ENCODE measurements around the gene HSPB7.
A peak's percentile ranks its signal among the peaks of the same experiment; 100 is the strongest.
"Not testable (repeated sequence)": the region's sequence is repeated elsewhere in the genome, so short reads cannot be mapped to it uniquely, and the experiment has no call there.

The HSPB7 gene

DNA sequence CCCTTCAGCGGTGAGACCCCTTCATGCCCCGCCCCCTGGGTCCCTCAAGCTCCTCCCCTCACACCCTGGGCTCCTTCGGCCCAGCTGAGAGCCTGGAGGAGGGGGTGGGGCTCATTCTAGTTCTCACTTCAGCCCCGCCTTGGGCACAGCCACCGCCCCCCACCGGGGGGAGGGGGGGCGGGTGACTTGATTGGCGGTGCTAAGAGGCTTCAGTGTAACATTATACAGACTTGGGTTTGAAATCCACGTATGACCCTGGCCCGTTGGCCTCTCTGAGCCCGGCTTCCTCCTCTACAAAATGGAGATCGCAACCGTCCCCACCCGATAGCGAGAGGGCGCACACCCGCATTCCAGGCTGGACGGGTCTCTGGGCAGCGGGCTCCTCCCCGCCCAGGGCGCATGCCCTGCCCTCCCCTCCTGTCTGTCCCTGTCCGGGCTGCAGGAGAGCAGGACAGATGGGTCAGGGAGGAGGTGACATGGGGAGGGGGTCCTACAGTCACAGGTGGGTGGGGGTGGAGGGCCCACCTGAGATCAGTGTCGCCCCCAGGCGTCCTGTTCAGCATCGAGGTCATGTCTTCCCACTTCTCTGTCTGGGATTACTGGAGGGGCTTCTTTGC lies 30.8 kb upstream of the HSPB7 start:
- no peak for DNase-seq

DNA sequence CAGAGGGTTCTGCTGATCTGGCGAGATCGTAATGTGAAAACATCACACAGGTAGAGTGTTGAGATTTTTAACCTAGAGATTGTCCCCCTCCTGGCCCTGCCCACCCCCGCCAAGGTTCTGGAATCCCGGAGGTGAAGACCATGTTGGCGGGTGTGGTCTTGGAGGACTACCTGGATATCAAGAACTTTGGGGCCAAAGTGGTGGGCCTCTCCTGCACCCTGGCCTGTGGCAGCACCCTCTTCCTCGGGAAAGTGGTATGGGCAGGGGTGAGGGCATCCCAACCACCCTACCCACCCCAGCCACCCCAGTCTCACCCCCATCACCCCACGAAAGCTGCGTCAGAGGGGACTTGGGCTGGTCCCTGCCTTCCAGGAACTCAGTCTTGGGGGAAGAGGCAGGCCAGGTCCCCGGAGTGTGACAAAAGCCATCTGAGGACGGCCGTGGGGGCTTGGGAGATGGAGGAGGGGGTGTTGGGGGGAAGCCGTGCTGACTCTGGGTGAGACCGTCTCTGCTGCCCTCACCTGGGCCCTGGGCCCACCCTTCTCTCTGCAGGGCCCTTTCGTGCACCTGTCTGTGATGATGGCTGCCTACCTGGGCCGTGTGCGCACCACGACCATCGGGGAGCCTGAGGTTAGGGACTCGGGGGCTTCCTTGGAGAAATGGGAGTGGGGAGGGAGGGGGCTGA lies 30.1 kb upstream of the HSPB7 start:
- DNase-seq = no peak

DNA sequence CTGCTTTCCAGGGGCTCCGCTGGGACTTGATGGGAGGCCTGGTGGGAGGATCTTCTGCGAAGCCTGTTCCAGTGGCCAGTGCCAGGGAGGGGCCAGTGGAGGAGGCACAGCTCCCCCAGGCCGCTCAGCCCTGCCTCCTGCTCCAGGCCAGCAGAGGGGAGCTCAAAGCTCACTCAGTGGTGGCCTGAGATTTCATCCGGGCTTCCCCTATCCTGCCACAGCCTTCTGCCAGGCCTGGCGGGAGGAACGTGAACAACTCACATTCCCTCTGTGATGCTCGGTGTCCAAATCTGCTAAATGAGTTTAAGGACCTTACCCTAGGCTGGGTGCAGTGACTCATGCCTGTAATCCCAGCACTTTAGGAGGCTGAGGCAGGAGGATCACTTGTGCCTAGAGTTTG lies 29.0 kb upstream of the HSPB7 start:
- DNase-seq = no peak

- DNase-seq = no peak
Measured at GRCh38 chr1:16043950-16044349, 26.1 kb upstream of the HSPB7 start.

DNA sequence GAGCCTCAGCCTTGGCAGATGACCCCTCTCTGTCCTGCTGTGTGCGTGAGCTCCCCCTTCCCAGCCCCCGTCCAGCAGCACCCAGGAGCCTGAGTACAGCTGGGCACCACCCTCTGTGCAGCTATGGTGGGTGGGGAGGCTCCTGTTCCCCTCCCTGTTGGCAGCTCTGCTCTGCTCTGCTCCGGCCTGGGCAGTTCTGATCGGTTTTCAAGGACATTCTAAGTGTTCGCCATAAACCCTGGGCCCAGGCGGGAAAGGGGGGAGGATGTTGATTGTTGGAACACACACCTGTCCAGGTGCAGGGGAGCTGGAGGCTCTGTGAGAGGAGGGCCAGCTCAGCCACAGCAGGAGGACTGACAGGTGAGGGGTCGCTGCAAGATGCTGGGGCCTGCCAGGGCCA lies 25.7 kb upstream of the HSPB7 start, which contains the start of gene CLCNKB:
Gene CLCNKB (plus strand): TSS at position 262 of the 400 bp plus-strand sequence. CDS start 711 bp downstream, outside the sequence.
- DNase-seq = no peak

DNA sequence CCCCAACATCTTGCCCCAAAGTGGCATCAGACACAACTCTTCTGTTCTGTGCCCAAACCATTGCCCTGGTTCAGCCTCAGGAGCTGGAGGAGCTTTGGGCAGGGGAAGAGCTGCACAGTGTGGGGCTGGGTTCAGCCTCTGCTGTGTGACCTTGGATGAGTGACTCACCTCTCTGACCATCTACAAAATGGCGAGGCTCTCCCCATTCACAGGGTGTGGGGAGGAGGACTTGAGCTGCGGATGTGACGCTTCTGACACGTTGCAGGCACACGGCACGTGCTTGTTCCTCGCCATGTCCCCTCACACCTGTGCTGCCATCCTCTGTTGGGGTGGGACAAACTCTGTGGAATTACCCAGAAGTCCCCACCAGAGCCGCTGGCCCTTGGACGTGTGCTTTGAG lies 24.8 kb upstream of the HSPB7 start:
- not testable (repeated sequence) for DNase-seq

GRCh38 chr1:16042096-16042495 lies 24.3 kb upstream of the HSPB7 start:
- no peak for DNase-seq

DNA sequence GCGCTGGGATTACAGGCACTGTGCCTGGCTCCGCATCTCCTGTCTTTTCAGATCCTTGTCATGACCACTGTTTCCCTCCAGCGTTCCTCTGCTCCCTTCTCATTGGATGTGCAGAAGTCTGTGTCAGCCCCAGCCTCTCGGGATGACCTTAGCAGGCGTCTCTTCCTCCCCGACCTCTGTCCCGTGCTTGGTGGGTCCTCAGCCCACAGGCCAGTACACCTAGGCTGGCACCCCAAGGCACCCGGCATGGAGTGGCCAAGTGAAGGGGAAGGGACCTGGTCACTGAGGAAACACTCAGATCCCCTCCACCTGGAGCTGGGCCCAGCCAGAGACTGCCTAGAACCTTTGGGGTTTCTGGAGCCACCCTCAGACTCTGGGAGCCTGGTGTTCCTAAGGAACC lies 23.4 kb upstream of the HSPB7 start:
- no peak for DNase-seq

DNA sequence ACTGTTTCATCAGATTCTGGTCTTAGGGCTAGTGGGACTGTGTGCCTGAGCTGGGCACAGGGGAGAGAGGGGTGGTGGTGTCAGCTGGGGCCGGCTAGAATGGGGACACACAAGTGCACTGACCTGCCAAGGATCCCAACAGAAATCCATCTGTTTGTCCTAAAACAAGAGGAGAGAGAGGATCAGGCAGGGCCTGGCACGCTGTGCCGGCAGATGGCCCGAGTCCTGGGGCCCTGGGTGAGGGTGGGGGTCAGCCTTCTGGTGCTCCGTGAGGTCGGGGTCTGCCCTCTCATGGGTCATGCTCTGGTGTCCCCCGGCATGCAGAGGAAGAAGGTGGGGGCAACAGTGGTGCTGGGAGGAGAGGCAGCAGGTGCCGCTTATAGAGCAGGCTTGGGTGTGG lies 22.0 kb upstream of the HSPB7 start:
- DNase-seq = not testable (repeated sequence)

- DNase-seq = no peak
Measured at GRCh38 chr1:16038620-16038912, 20.7 kb upstream of the HSPB7 start.

DNA sequence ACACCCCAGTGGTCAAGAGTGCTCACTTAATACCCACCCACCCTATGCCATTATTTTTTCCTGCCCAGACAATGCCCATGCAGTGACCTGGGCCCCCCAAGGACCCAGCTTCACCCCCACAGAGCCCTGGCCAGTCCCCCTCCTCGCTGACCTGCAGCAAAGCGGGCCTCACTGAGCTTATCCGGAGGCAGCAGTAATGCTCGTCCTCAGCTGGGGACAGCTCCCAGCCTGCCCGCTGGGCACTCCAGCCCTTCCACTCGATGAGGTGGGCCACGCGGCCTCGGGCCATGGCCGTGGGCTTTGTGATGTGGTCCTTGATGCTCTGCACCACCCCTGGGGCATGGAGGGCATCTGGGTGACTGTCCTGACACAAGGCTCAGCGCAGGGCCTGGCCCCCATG lies 18.6 kb upstream of the HSPB7 start:
- DNase-seq = not testable (repeated sequence)

DNA sequence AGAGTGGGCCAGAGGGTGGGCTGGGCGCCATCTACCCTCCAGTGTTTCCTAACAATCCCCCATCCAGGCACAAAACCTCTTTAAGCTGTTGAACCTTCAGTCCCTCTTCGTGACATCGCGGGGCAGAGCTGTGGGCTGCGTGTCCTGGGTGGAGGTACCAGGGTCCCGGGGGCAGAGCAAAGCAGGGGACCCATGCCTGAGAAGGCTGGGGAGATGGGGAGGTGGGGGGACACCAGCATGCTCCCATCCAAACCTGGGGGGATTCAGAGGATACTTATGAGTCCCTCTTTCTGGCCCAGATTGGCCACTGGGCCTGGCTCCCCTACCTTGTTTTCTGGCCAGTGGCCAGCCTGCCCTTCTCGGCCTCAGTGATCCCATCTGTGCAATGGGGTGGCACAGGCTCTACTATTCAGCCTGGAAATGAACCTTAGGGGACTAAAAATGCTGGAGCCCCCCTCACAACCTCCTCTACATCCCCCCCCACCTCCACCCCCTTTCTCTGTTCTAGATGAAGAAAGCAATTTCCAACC lies 15.3 kb upstream of the HSPB7 start:
- not testable (repeated sequence) for DNase-seq

GRCh38 chr1:16032388-16033102 lies 14.7 kb upstream of the HSPB7 start:
- peak; percentile 23 to 65 for DNase-seq

GRCh38 chr1:16031551-16031950 lies 13.7 kb upstream of the HSPB7 start:
- DNase-seq = no peak

DNA sequence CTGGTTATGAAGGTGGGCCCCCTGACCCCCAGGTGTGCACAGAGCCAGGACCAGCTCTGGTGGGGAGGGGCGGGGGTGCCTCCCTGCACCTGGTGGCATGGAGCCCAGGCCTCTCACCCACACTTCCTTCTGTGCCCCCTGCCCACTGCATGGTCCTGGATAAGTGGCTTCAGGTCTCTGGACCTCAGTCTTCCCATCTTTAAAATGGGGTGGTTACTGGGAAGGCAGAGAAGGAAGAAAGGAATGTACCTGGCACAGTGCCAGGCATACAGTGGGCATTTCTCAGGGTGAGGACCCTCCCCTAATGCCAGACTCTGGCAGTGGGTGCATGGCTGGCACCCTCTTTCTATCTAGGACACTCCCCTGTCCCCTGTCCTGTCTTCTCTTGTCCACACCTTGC lies 11.4 kb upstream of the HSPB7 start:
- DNase-seq = no peak

- not testable (repeated sequence) for DNase-seq
Measured at GRCh38 chr1:16029003-16029268, 11.1 kb upstream of the HSPB7 start.

- DNase-seq = no peak
Measured at GRCh38 chr1:16028237-16029002, 10.6 kb upstream of the HSPB7 start.

DNA sequence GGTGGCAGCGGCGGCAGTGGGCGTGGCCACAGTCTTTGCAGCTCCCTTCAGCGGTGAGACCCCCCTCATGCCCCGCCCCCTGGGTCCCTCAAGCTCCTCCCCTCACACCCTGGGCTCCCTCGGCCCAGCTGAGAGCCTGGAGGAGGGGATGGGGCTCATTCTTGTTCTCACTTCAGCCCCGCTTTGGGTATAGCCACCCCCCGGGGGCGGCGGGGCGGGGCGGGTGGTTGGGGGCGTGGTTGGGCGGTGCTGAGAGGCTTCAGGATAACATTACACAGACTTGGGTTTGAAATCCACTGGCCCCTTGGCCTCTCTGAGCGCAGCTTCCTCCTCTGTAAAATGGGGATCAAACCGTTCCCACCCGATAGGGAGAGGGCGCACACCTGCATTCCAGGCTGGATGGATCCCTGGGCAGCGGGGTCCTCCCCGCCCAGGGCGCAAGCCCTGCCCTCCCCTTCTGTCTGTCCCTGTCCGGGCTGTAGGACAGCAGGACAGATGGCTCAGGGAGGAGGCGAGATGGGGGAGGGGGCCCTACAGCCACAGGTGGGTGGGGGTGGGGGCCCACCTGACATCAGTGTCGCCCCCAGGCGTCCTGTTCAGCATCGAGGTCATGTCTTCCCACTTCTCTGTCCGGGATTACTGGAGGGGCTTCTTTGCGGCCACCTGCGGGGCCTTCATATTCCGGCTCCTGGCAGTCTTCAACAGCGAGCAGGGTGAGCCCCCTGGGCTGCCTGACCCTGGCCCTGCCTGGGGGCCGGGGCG lies 9.1 kb upstream of the HSPB7 start:
- DNase-seq = no peak

GRCh38 chr1:16026302-16026701 lies 8.5 kb upstream of the HSPB7 start:
- DNase-seq = not testable (repeated sequence)

DNA sequence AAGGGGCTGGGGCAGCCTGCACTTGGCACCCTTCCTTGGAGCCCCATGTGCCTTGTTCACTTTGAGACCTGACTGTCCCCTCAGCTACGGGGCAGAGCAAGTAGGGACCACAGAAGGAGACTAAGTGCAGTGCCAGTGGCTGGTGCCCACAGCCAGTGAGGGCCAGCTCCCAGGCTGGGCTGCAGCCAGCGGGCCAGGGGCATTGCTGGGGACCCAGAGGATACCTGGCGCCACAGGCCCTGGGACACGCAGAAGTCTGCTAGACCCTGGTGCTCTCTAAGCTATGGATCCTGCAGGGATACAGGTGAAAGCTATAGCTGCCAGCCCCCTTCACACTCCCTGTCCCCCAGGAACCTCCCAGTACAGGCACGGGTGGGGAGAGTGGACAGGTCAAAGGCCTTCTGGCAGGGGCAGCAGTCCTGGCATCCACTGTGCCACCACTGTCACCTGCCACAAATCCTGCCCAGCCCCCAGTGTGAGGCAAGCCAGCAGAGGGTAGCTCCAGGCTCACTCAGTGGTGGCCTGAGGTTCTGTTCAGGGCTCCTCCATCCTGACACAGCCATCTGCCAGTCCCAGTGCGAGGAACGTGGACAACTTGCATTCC lies 5.3 kb upstream of the HSPB7 start:
- DNase-seq = no peak

DNA sequence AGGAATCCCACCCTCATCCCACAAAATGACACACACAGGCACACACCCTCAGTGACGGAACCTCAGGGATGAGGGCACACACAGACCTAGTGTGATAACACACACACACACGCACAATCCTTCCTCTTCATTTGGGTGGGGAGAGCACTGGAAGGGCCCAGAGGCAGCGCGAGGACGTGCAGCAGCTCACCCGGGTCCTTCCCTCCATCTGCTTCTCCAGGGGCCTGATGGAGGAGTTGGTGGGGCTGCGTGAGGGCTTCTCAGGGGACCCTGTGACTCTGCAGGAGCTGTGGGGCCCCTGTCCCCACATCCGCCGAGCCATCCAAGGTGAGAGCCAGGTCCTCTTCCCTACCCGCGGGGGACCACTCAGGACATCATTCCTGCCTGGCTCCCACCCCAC lies 4.5 kb upstream of the HSPB7 start:
- DNase-seq = no peak

DNA sequence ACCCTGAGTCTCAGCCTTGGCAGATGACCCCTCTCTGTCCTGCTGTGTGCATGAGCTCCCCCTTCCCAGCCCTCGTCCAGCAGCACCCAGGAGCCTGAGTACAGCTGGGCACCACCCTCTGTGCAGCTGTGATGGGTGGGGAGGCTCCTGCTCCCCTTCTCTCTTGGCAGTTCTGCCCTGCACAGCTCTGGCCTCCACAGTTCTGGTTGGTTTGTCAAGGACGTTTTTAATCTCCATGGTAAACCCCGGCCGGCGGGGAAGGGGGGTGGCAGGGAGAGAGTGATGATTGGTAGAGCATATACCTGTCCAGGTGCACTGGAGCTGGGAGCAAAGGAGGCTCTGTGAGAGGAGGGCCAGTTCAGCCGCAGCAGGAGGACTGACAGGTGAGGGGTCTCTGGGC lies 3.8 kb upstream of the HSPB7 start, which contains the start of gene CLCNKA:
Gene CLCNKA (plus strand): TSS at position 356 of the 400 bp plus-strand sequence. CDS start 584 bp downstream, outside the sequence.
- no peak for DNase-seq

Data from bone marrow (tissue), 2 donors.